ENCODE data around the gene MACC1. TPM values are rescaled to one million over a fixed set of nuclear protein-coding genes. Genes with fewer than 3 reads are reported as not detected.
A peak's percentile ranks its signal among the peaks of the same experiment; 100 is the strongest.

The MACC1 gene
- total RNA-seq, 1 donor from 2014 or later = 24.7 TPM

DNA sequence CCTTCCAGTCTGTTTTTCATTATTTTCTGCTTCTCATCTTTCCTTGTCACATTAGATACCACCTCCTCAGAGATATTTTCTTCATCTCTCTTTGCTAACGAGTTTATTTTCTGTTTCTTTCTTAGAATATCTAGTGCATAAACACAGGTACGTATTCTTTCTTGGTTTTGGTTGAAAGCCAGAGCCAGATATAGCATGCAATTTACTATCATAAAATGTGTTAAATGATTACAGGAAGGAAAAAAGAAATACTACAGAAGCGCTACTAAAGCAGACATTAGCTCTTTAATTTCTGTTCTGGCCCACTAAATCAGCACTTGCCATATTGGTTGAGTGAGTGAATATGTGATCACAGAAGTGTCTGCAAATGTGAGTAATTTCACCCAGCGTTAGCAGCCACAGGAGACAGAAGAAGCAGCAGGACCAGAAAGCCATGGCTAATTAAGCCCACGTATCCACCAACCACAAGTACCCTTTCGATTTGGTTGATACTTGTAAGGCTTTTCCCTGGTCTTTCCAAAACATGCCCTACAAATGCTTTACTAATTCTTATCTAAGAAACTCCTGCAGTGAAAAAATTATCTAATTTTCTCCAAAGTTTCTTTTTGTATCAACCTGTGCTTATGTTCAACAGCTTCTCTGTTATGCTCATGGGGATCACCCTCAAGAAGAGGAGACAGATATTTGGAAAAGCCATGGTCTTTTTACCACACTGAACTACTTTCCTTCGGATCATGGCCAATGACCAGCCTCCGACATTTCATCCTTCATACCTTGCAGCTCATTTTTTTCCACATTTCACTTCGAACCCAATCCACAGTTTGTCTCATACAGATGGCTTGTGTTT is 23.1 kb upstream of the MACC1 start:
- H3K27ac ChIP-seq = no peak overlapping the region

DNA sequence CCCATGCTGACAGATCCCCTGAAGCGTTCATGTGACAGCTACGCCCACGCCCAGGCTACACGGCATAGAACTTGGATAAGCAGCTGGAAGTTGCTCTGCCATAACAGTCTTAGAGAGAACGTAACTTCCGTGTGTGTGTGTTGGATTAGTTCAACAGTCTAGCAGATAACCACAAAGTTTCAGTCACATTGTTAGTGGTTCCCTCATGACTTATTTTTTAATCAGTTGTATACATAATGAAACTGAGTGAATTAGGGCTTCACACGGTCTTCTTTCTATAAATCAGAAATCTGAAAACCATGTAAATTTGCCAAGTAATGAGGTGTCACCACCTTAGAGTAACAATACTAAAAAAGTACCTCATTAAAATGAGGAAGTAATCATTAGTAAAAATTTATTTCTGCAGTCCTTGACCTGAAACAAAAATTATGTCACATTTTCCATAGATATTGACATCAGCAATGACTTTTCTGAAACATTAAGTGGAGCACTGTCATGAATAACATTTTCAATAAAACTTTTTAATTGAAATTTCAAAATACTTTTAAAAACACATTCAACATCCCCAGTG is 21.7 kb upstream of the MACC1 start:
- DNase-seq = peak; percentile 79
- no peaks in the 10 kb centered on the region for H3K27me3 ChIP-seq (ENCODE audit: low read depth)
- intact Hi-C loops (cut with DNase I) = no loop called here
- no peak overlapping the region for H3K27ac ChIP-seq
- peak; percentile 67 to 76 for ATAC-seq
- TF ChIP-seq, protein P1, sequence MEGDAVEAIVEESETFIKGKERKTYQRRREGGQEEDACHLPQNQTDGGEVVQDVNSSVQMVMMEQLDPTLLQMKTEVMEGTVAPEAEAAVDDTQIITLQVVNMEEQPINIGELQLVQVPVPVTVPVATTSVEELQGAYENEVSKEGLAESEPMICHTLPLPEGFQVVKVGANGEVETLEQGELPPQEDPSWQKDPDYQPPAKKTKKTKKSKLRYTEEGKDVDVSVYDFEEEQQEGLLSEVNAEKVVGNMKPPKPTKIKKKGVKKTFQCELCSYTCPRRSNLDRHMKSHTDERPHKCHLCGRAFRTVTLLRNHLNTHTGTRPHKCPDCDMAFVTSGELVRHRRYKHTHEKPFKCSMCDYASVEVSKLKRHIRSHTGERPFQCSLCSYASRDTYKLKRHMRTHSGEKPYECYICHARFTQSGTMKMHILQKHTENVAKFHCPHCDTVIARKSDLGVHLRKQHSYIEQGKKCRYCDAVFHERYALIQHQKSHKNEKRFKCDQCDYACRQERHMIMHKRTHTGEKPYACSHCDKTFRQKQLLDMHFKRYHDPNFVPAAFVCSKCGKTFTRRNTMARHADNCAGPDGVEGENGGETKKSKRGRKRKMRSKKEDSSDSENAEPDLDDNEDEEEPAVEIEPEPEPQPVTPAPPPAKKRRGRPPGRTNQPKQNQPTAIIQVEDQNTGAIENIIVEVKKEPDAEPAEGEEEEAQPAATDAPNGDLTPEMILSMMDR (IDR thresholded peaks at IDR 0.05) = no peak
- H3K4me3 ChIP-seq = no peak overlapping the region
- no peaks in the 10 kb centered on the region for H3K36me3 ChIP-seq
- H3K4me1 ChIP-seq = peaks cover 5% of the 10 kb centered on the region
- no peaks in the 10 kb centered on the region for H3K9me3 ChIP-seq

More for the DNA sequence above, 23.1 kb upstream of the MACC1 start:
- no peaks in the 10 kb centered on the region for H3K9me3 ChIP-seq
- intact Hi-C loops (cut with DNase I) = no loop called here
- H3K27me3 ChIP-seq (ENCODE audit: low read depth) = no peaks in the 10 kb centered on the region
- no peaks in the 10 kb centered on the region for H3K36me3 ChIP-seq
- ATAC-seq (no peak), DNase-seq (no peak)
- no peak overlapping the region for H3K4me3 ChIP-seq
- peaks cover 5% of the 10 kb centered on the region for H3K4me1 ChIP-seq
- TF ChIP-seq, protein P1 (IDR thresholded peaks at IDR 0.05) = no peak

DNA sequence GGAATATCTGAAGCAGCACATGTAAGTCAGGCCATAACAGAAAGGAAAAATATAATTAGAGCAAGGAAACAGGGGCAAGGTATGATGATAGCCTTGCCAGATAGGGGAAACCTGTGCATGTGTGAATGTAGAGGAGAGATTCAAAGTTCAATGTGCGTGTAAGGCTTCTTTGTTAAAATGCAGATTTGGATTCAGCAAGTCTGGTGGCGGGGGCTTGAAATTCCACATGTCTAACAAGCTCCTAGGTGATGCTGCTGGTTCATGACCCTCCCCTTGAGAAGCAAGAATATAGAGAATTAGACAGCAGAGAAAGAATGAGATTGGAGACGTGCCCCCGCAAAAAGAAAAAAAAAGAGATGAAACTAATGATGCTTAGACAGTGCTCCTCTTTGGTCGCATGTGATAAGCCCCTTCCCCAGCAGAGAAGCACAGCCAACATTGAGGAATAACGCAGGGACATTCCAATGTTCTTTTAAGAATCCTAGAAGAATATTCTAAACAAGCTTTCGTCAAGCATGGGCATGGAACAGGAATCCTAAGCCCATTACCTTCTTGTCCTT is 21.1 kb upstream of the MACC1 start:
- ATAC-seq = no peak
- no peak overlapping the region for H3K4me3 ChIP-seq
- H3K36me3 ChIP-seq = no peaks in the 10 kb centered on the region
- no peaks in the 10 kb centered on the region for H3K9me3 ChIP-seq
- TF ChIP-seq, protein P1 (IDR thresholded peaks at IDR 0.05) = no peak
- H3K27me3 ChIP-seq (ENCODE audit: low read depth) = no peaks in the 10 kb centered on the region
- H3K4me1 ChIP-seq = peaks cover 5% of the 10 kb centered on the region
- H3K27ac ChIP-seq = no peak overlapping the region
- DNase-seq = no peak
- intact Hi-C loops (cut with DNase I) = no loop called here

DNA sequence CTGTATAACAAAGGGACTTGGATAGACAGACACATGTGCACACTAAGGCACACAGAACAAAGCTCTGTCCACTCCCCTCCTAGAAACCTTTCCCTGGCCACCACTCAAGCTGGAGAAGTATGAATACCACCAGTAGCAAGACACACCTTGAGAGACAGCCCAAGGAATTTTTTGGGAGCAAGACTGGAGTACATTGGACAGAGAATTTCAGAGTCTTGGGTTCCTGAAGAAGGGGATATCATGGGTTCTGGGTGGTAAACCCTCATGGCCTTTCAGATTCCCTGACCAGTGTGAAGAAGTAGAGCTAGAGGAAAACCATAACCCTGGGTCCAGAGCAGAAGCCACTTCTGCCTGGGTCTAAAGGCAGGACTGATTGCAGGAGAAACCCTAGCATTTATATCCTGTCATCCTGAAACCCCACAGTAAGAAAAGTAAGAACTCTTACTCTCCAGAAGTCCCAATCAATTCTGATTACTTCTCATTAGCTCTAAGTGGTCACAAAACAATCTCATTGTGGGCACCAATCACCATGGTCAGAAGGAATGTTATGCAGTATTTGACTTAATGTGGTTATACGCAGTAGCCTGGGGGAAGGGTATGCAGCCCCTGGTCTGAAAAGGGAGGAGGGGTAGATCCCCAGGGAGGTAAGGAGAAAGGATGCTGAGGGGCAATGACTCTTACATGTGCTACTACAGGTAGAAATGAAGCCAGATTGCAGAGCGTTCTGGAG is 20.4 kb upstream of the MACC1 start:
- no peak for DNase-seq
- TF ChIP-seq, protein P1 (IDR thresholded peaks at IDR 0.05) = no peak
- no peaks in the 10 kb centered on the region for H3K27me3 ChIP-seq (ENCODE audit: low read depth)
- intact Hi-C loops (cut with DNase I) = no loop called here
- no peak overlapping the region for H3K4me3 ChIP-seq
- H3K36me3 ChIP-seq = no peaks in the 10 kb centered on the region
- H3K9me3 ChIP-seq = no peaks in the 10 kb centered on the region
- no peak overlapping the region for H3K27ac ChIP-seq
- no peak for ATAC-seq
- H3K4me1 ChIP-seq = peaks cover 5% of the 10 kb centered on the region

DNA sequence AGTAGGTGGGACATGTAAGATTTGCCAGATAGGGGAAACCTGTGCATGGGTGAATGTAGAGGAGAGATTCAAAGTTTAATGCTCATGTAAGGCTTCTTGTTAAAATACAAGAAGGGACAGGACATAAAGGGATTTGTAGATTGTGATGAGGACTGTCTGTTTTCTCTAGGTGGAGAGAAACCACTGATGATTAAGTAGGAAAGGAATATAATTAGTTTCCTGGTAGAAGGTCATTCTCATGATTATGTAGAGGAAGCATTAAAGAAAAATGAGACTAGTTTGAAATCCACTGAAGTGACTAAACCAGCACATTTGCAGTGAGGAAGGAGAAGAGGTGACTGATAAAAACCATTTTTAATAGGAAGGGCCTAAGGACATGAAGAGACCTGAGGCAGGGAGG is 19.6 kb upstream of the MACC1 start:
- TF ChIP-seq, protein P1 (IDR thresholded peaks at IDR 0.05) = no peak
- Histone ChIP-seq H3K4me3 (no peak overlapping the region), H3K4me1 (peaks cover 5% of the 10 kb centered on the region), H3K27ac (no peak overlapping the region), H3K36me3 (no peaks in the 10 kb centered on the region), H3K9me3 (no peaks in the 10 kb centered on the region), H3K27me3 (ENCODE audit: low read depth) (no peaks in the 10 kb centered on the region)
- DNase-seq (no peak), ATAC-seq (no peak)
- intact Hi-C loops (cut with DNase I) = no loop called here

Measured in lower lobe of right lung (tissue), 2 donors.